Gastrocnemius medialis (tissue), 4 donors: ENCODE results near the gene UNC13D. TPM values are rescaled to one million over a fixed set of nuclear protein-coding genes. Genes with fewer than 3 reads are reported as not detected.

ENCODE experiments used
- ATAC-seq, 2 donors: fragments of 150-250 bp; one replicate each; pipeline ENCODE4 v1.9.1; 2016
- DNase-seq, 2 donors: peaks; one replicate each; pipeline ENCODE4 v3.0.0-alpha.2; 2019
- H3K27ac ChIP-seq, 4 donors: fragments of 200-600 bp; sonication (generic); 1 replicate in 1 of 4; 2 replicates in 3 of 4; pipeline ENCODE4 v1.5.1; 2016 to 2018; ENCODE audit warnings: mild to moderate bottlenecking in 2 of 4, moderate library complexity in 1 of 4
- H3K27me3 ChIP-seq, 3 donors: fragments of 200-600 bp; sonication (generic) in 2 of 3; 1 replicate in 1 of 3; 2 replicates in 2 of 3; pipeline versions ENCODE4 v1.5.1 to v1.6.0; 2016 to 2019; ENCODE audit warnings: mild to moderate bottlenecking in 1 of 3, moderate library complexity in 1 of 3
- H3K36me3 ChIP-seq, 2 donors: fragments of 200-600 bp; sonication (generic) in 1 of 2; one replicate each; pipeline ENCODE4 v1.5.1; 2017 to 2018
- H3K4me1 ChIP-seq, 2 donors: fragments of 200-600 bp; sonication (generic) in 1 of 2; one replicate each; pipeline ENCODE4 v1.5.1; 2016 to 2017; ENCODE audit warnings: mild to moderate bottlenecking in 2 of 2
- H3K4me3 ChIP-seq, 4 donors: fragments of 200-600 bp; sonication (generic) in 3 of 4; 1 replicate in 1 of 4; 2 replicates in 3 of 4; pipeline ENCODE4 v1.5.1; 2016 to 2019; ENCODE audit warnings: mild to moderate bottlenecking in 2 of 4
- H3K9me3 ChIP-seq, 3 donors: fragments of 200-600 bp; sonication (generic) in 2 of 3; 1 replicate in 1 of 3; 2 replicates in 2 of 3; pipeline ENCODE4 v1.5.1; 2016 to 2019
- CTCF ChIP-seq, 5 experiments: fragments of 450-650 bp in 3 of 5; fragments of 200-600 bp in 2 of 5; sonication (generic) in 2 of 5; IDR thresholded peaks in 4 of 5; conservative IDR thresholded peaks in 1 of 5; 1 replicate in 4 of 5; 2 replicates in 1 of 5; pipeline ENCODE4 v1.5.1; 2016 to 2019; ENCODE audit warnings: antibody characterized with exemption in 5 of 5, mild to moderate bottlenecking in 3 of 5, moderate library complexity in 3 of 5
- POLR2A ChIP-seq, 2 donors: fragments of 450-650 bp; IDR thresholded peaks; one replicate each; pipeline ENCODE4 v1.6.1; 2017; ENCODE audit warnings: antibody characterized with exemption in 2 of 2, mild to moderate bottlenecking in 2 of 2, moderate library complexity in 2 of 2
- in situ Hi-C, 4 donors: fragments of 200-750 bp; cut with MboI; loops; one replicate each; pipeline versions ENCODE4 v1.15.0 to v1.8.0; 2017; ENCODE audit warnings: low sequenced_read_pairs in 4 of 4
- intact Hi-C: fragments of 100-400 bp; cut with DNase I; formaldehyde crosslinking; loops from one replicate; pipeline ENCODE4 v1.15.1; 2023; ENCODE audit warnings: low total_unique reads
- total RNA-seq, 4 donors: library from RNA; depleted of rRNA; stranded (reverse); fragments of >200 nt; gene quantifications; one replicate each; pipeline versions ENCODE4 v1.1.0 to v1.2.3, GENCODE V29; 2016

The UNC13D gene
- total RNA-seq, 4 donors from 2014 or later: 1.3 to 9.4 (median 4.6) TPM

- TF ChIP-seq CTCF (IDR thresholded peaks at IDR 0.05 in 4 of 5, conservative IDR thresholded peaks at IDR 0.05 in 1 of 5) (peak in 2 of 5 experiments; percentile 15 to 43), POLR2A (IDR thresholded peaks at IDR 0.05) (peak; percentile 56 to 67)
- Histone ChIP-seq H3K4me1 (peaks cover 41 to 47% of the 10 kb centered on the region in 2 donors), H3K36me3 (no peaks in the 10 kb centered on the region), H3K27me3 (no peaks in the 10 kb centered on the region), H3K27ac (peak within 1 kb of the TSS; percentile 98 to 100 (median 100)), H3K9me3 (no peaks in the 10 kb centered on the region), H3K4me3 (peak within 1 kb of the TSS; percentile 74 to 87 (median 86))
- ATAC-seq (peak; percentile 82 to 85), DNase-seq (peak; percentile 98 to 99)
- intact Hi-C loops (loop anchor here (1.0 to 10.0 kb wide), 7 partner anchors 25 to 940 kb away; partner anchors contain the start of genes ACOX1, JMJD6, METTL23 and TEN1), in situ Hi-C loops (no loop called here)
Measured at GRCh38 chr17:75784473-75785015, 59.7 kb downstream of the UNC13D start, which contains the start of gene UNK. Gene UNK, plus strand, starts transcription at chr17:75784806. Its CDS starts 75 bp downstream, at chr17:75784881.

- Histone ChIP-seq H3K4me3 (peak overlapping the region; percentile 51 to 87 (median 86)), H3K9me3 (no peaks in the 10 kb centered on the region), H3K36me3 (peaks cover 0 to under 1% of the 10 kb centered on the region in 2 donors), H3K4me1 (peaks cover 41 to 47% of the 10 kb centered on the region in 2 donors), H3K27ac (peak overlapping the region; percentile 98 to 100 (median 100)), H3K27me3 (no peaks in the 10 kb centered on the region)
- intact Hi-C loops: loop anchor here (2.0 to 10.0 kb wide), 6 partner anchors 61 to 941 kb away; partner anchors contain the start of genes ACOX1, JMJD6, METTL23 and TEN1
- in situ Hi-C loops: no loop called here
- ATAC-seq (peak; percentile 1 to 6), DNase-seq (peak in 1 of 2 donors; percentile 66)
- TF ChIP-seq POLR2A (IDR thresholded peaks at IDR 0.05): no peak
- no peak for TF ChIP-seq CTCF (IDR thresholded peaks at IDR 0.05 in 4 of 5, conservative IDR thresholded peaks at IDR 0.05 in 1 of 5)
Measured at GRCh38 chr17:75783803-75784472, 60.3 kb downstream of the UNC13D start.

GRCh38 chr17:75783069-75783783 lies 61.0 kb downstream of the UNC13D start:
- ATAC-seq (no peak), DNase-seq (no peak)
- in situ Hi-C loops: no loop called here
- TF ChIP-seq POLR2A (IDR thresholded peaks at IDR 0.05) (peak in 1 of 2 donors; percentile 9), CTCF (IDR thresholded peaks at IDR 0.05 in 4 of 5, conservative IDR thresholded peaks at IDR 0.05 in 1 of 5) (peak; percentile 61 to 72 (median 65))
- Histone ChIP-seq H3K27me3 (no peaks in the 10 kb centered on the region), H3K4me3 (peak overlapping the region in 3 of 4 donors; percentile 51 to 86 (median 85)), H3K4me1 (peaks cover 41 to 46% of the 10 kb centered on the region in 2 donors), H3K36me3 (peaks cover 0 to 7% of the 10 kb centered on the region in 2 donors), H3K27ac (peak overlapping the region; percentile 98 to 100 (median 100)), H3K9me3 (no peaks in the 10 kb centered on the region)
- intact Hi-C loops: loop anchor here (5.0 to 10.0 kb wide), 4 partner anchors 114 to 942 kb away; partner anchors contain the start of genes ACOX1, JMJD6, METTL23 and TEN1
